Activated T-cell treated with anti-CD3 and anti-CD28 coated beads for 4 hours (primary cell): ENCODE results near the gene MORF4L1.
"Not testable (repeated sequence)": the region's sequence is repeated elsewhere in the genome, so short reads cannot be mapped to it uniquely, and the experiment has no call there.

Experiments used
- DNase-seq: peaks from one replicate; pipeline ENCODE4 v3.0.0-alpha.2; 2020

MORF4L1 gene

GRCh38 chr15:78927077-78927790, 54.5 kb downstream of the MORF4L1 start:
- DNase-seq, result no peak

- not testable (repeated sequence) for DNase-seq
Measured at GRCh38 chr15:78928176-78928575, 55.5 kb downstream of the MORF4L1 start.

GRCh38 chr15:78928616-78929093, 56.0 kb downstream of the MORF4L1 start:
- no peak for DNase-seq

DNA sequence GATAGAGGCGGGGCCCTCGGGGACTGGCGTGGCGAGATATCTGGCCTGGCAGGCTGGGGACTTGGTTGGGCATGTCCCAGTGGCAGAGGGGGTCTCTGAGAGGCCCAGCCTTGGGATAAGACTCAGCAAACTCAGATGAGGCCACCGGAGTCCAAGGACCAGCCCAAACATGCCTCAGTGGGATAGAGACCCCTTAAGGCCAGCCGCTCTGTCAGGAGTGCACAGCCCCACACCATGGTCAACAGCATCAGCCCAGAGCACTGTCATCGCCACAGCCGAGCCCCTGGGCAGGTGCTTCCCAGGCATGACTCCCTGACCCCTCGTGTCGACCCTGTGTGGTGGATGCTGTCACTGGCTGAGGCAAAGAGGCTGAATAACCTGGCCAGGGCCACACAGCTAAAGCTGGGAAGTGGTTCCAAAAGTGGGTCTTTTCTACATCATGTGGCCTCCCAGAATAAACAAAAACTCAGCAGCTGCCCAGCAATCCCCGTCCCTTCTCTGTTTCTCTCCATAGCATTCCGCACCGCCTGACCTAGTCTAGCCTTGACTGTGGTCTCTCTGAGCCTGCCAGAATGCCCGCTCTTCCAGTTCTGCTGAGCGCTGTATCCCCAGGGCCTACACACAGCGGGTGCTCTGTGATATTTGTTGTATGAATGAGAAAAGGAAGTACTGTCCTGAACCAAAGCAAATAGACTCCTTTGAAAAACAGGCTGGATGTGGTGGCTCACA, 57.0 kb downstream of the MORF4L1 start:
- DNase-seq, result no peak

DNA sequence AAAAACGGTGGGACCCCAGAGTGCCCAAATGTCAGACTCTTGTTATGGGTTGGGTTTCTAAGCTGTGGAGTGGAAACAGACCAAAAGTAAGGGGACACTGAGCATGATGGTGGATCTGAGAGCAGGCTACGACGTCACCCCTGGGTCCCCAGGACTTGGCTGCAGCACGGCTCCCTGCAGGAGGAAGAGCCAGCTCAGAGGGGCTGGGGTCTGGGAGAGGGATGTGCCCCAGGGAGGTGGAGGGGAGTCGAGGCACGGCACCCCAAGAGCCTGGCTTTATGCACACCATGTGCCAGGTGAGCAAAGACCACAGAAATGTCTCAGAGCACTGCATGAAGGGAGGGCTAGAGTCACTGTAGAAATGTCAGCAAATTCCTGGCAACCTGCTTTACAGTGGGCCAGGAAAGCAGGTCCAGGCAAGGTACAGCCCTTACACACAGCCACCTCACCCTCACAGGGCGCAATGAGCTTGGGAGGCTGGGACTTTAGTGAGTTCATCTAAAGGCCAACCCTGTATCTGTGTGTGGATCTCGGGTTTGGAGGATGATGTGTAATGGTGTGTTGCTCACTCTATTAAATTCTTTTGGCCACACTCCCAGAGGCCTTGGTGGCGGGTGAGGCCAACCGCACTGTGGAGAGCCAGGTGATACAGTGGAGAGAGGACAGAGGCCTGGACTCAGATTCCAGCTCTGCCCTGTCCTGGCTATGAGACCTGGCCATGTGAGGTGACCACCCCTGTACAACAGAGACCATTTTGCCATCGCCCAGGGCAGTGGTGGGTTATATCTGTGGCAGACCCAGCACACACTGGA, 58.1 kb downstream of the MORF4L1 start:
- DNase-seq, result no peak

- no peak for DNase-seq
Measured at GRCh38 chr15:78931439-78932257, 59.0 kb downstream of the MORF4L1 start.

DNA sequence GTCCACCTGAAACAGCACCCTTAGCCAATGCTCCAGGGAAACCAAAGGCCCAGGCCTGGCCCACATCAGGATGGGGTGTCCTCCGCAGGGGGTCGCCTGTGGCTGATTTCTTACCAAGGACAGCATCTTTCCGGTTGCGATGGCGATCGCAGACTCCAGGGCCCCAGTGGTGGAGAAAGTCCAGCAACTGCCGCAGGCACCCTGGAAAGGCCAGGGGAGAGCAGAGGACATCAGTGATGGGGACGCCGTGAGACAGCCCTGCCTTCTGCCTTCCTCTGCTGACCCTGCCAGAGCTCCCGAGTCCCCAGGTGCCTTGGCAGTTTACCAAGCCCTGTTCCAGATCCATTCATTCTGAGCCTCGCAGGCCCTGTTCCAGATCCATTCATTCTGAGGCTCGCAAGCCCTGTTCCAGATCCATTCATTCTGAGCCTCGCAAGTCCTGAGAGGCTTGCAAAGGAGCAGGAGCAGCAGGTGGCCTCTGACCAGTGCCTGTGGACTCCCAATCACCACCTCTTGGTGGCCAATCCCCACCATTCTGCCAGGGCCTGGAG, 59.6 kb downstream of the MORF4L1 start:
- DNase-seq, result no peak

GRCh38 chr15:78933187-78933822, 60.6 kb downstream of the MORF4L1 start:
- DNase-seq, result no peak

DNA sequence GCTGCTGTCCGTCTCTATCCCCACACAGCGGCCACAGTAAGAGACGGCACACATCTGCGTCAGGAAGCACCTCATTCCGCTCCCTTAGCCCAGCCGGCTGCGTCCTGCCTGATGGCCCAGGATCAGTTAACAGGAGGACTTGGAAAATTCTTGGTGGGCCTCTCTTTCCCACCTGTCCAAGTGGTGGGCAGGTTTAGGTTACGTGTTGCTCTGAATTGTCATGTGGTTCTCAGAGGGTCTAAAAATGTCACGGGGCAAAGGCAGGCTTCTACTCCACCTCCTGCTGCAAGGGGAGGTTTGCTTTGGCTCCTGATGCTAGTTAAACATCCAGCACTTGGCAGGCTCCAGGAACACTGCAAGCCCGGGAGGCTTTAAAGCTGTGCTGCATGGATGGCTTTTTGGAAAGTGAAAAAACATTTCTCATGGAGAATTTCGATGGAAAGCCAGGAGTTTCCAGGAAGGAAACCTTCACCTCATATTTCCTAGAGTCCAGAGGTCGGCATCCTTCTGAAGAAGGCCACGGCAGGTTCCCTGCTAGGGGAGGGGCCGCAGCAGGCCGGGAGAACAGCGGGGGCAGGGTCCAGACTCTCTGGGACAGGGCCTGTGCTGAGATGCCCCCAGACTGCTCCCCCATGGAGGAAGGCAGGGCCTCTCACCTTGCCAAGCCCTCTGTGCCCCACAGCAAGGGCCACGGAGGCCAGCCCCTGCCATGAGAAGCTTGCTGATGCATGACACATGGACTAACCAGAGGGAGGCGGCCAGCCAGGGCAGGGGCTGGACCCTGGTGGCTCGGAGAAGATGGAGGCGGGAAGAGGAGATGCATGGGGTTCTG, 61.3 kb downstream of the MORF4L1 start:
- DNase-seq, result no peak

DNA sequence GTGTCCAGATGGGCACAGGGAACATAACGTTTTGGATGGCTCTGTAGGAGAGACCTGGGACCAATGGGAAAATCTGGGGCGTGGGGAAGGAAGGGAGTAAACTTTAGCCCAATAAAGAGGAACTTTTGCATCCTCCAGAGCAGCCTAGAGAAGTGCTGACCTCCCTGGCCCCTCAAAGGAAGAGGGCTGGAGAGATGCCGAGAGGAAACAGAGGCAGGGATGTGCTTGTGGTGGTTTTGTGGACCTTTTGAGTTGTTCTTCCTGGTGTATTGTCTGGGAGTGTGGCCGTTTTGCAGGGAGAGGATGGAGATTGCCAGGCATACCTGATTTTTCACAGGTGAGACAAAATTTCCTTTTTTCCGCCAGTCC, 61.9 kb downstream of the MORF4L1 start:
- no peak for DNase-seq

GRCh38 chr15:78937132-78937739, 64.5 kb downstream of the MORF4L1 start:
- DNase-seq, result no peak

GRCh38 chr15:78938658-78939488, 66.2 kb downstream of the MORF4L1 start:
- DNase-seq, result no peak

DNA sequence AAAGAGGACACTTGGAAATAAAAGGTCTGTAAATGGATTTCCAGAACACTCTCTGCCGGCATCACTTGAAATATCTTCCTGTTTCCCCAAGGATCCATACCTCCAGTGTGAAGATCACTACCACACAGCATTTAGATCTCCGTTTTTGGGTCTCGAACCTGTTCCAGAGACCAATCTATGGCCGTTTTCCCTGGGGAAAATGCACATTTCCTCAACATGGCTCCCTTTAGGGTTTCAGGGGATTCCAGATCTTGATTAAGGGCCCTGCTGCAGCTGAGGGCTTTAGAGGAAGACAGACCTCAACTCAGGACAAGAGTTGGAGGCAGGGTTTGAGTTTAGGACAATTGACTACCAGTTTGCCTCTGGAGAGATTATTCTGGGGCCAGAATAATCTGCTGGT, 70.1 kb downstream of the MORF4L1 start:
- DNase-seq, result no peak

DNA sequence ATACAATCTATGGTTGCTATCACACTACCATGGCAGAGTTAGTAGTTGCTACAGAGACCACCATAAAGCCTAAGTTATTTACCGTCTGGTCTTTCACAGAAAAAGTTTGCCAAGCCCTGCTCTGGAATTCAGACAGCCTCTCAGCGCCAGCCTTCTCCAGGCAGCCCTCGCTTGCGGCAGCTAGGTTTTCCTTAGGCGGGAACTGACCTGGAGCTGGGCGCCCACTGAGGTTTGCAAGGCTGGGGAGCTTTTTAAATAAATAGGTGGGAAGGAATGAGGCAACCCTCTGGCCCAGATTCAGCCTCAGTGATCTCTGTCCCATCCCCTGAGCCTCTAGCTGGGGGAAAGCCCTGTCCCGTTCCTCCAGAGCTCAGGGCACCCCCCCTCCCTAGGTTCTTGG, 71.0 kb downstream of the MORF4L1 start:
- no peak for DNase-seq

- DNase-seq, result no peak
Measured at GRCh38 chr15:78944202-78944625, 71.5 kb downstream of the MORF4L1 start.

DNA sequence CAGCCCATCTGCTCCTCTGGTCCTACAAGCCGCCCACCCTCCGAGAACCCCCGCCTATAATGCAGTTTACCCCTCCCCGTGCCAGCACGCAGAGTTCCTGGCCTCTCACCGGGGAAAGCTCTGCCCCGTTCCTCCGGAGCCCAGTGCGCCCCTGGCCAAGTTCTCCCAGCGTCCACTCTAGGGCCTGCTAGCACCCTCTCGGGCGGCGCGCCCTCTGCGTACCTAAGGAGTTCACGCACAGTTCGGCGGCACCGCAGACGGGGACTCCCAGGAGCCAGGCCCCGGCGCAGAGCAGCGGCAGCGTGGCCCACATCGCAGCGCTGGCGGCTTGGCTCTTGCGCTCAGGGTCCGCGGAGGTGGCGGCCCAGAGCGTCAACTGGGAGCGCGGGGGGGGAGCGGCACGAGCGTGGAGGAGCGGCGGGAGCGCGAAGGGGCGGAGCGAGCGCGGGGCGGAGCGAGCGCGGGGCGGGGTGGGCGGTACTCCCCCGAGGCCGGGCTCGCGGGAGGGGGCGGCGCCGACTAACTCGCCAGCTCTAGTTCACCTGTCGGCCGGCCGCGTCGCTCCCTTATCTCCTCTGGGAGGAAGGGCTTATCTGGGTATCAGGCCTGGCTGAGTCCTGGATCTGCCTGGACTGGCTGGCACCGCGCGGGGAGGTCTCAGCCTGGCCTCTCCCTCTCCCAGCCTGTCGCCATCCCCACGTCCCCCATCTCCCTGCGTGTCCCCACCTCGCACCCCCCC, 72.1 kb downstream of the MORF4L1 start, which contains the start of gene CTSH:
CTSH (minus strand) TSS at position 378 of the 739 bp plus-strand sequence; CDS start at position 313, 65 bp downstream.
- DNase-seq, result peak; percentile 68

- no peak for DNase-seq
Measured at GRCh38 chr15:78946493-78946892, 73.8 kb downstream of the MORF4L1 start.

DNA sequence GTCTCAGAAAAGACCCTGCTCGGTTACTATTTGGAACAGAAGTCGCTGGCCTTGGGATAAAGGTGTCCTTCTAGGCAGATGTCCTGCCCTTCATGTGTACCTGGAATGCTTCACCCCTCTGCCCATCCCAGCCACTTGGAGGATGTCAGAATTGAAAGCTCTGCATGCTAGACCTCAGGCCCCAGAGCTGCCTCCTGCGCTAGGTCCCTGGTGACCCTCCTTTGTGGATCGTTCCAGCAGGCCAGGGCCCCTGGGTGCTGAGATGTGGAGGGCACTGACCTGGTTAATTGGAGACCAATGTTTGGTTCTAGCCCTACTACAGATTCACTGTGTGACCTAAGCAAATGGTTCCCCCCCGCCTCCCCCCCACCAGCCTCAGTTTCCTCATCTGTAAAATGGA, 74.8 kb downstream of the MORF4L1 start:
- DNase-seq, result no peak
